ENCODE results near the gene PHOX2B.
"Not testable (repeated sequence)": the region's sequence is repeated elsewhere in the genome, so short reads cannot be mapped to it uniquely, and the experiment has no call there.

The PHOX2B gene

GRCh38 chr4:41748074-41748570 is 403 bp downstream of the PHOX2B start:
- peak; percentile 7 for DNase-seq (ENCODE audit: low spot score)

GRCh38 chr4:41747230-41748055 is 1.1 kb downstream of the PHOX2B start:
- peak; percentile 5 for DNase-seq (ENCODE audit: low spot score)

- DNase-seq (ENCODE audit: low spot score), result no peak
Observed at GRCh38 chr4:41746440-41747229, 1.9 kb downstream of the PHOX2B start.

GRCh38 chr4:41746025-41746439 is 2.5 kb downstream of the PHOX2B start:
- peak; percentile 9 for DNase-seq (ENCODE audit: low spot score)

- DNase-seq (ENCODE audit: low spot score), result no peak
Observed at GRCh38 chr4:41745292-41746024, 3.1 kb downstream of the PHOX2B start.

- DNase-seq (ENCODE audit: low spot score), result no peak
Observed at GRCh38 chr4:41744572-41745291, 3.8 kb downstream of the PHOX2B start.

- DNase-seq (ENCODE audit: low spot score), result no peak
Observed at GRCh38 chr4:41741354-41741753, 7.2 kb downstream of the PHOX2B start.

- not testable (repeated sequence) for DNase-seq (ENCODE audit: low spot score)
Observed at GRCh38 chr4:41737491-41737890, 11.0 kb downstream of the PHOX2B start.

- no peak for DNase-seq (ENCODE audit: low spot score)
Observed at GRCh38 chr4:41734371-41734770, 14.2 kb downstream of the PHOX2B start.

- DNase-seq (ENCODE audit: low spot score), result no peak
Observed at GRCh38 chr4:41731569-41732126, 16.9 kb downstream of the PHOX2B start.

- no peak for DNase-seq (ENCODE audit: low spot score)
Observed at GRCh38 chr4:41728573-41728913, 20.0 kb downstream of the PHOX2B start.

GRCh38 chr4:41727861-41728572 is 20.5 kb downstream of the PHOX2B start:
- no peak for DNase-seq (ENCODE audit: low spot score)

GRCh38 chr4:41725254-41725653 is 23.3 kb downstream of the PHOX2B start:
- DNase-seq (ENCODE audit: low spot score), result no peak

GRCh38 chr4:41723286-41723685 is 25.2 kb downstream of the PHOX2B start:
- no peak for DNase-seq (ENCODE audit: low spot score)

GRCh38 chr4:41722181-41722580 is 26.3 kb downstream of the PHOX2B start:
- no peak for DNase-seq (ENCODE audit: low spot score)

GRCh38 chr4:41719417-41719816 is 29.1 kb downstream of the PHOX2B start:
- DNase-seq (ENCODE audit: low spot score), result peak; percentile 11

- peak; percentile 8 for DNase-seq (ENCODE audit: low spot score)
Observed at GRCh38 chr4:41718907-41719306, 29.6 kb downstream of the PHOX2B start.

GRCh38 chr4:41715155-41715554 is 33.4 kb downstream of the PHOX2B start:
- no peak for DNase-seq (ENCODE audit: low spot score)

- DNase-seq (ENCODE audit: low spot score), result no peak
Observed at GRCh38 chr4:41714364-41715000, 34.0 kb downstream of the PHOX2B start.

- DNase-seq (ENCODE audit: low spot score), result no peak
Observed at GRCh38 chr4:41713768-41714167, 34.8 kb downstream of the PHOX2B start.

All from GM03348 (cell line).